ENCODE measurements around the gene C2CD5. TPM values are rescaled to one million over a fixed set of nuclear protein-coding genes. Genes with fewer than 3 reads are reported as not detected.
A peak's percentile ranks its signal among the peaks of the same experiment; 100 is the strongest.

C2CD5 gene
- total and polyA plus RNA-seq, 2 of the 13 experiments (the other 11 are each of a cell fraction or from before 2014, with no cell fraction given), result 12.6 to 14.6 TPM

GRCh38 chr12:22544038-22544979 is at the start of gene C2CD5 (continued):
- TF ChIP-seq CHCHD3 (CRISPR knock-in tag; IDR thresholded peaks at IDR 0.05) (no peak), SNAPC4 (CRISPR knock-in tag; IDR thresholded peaks at IDR 0.05) (peak; percentile 67; the same call in 1 of the 2 replicates), SKI (IDR thresholded peaks at IDR 0.05; ENCODE audit: partially characterized antibody) (peak; percentile 56), SRSF4 (IDR thresholded peaks at IDR 0.05; ENCODE audit: low read depth, low read length, poor library complexity, severe bottlenecking) (no peak), HOXA5 (CRISPR knock-in tag; IDR thresholded peaks at IDR 0.05) (peak; percentile 89; the same call in 1 of the 2 replicates), RAD21 (CRISPR knock-in tag; IDR thresholded peaks at IDR 0.05) (peak; percentile 30; the same call in 1 of the 2 replicates), THRA (CRISPR knock-in tag; IDR thresholded peaks at IDR 0.05; ENCODE audit: borderline replicate concordance) (peak; percentile 34), ZNF841 (CRISPR knock-in tag; IDR thresholded peaks at IDR 0.05; ENCODE audit: borderline replicate concordance) (no peak), NR2C2 (CRISPR knock-in tag; IDR thresholded peaks at IDR 0.05; ENCODE audit: borderline replicate concordance) (no peak), FOXO4 (CRISPR knock-in tag; conservative IDR thresholded peaks at IDR 0.05) (no peak), POLR2G (IDR thresholded peaks at IDR 0.05; ENCODE audit: low read depth, low read length) (peak; percentile 95), TMF1 (CRISPR knock-in tag; IDR thresholded peaks at IDR 0.05; ENCODE audit: low read depth) (0 out of 2 replicates have a peak, but pooled peaks have one; percentile 23), HNRNPUL1 (IDR thresholded peaks at IDR 0.05; ENCODE audit: low read depth, low read length) (no peak), EHMT2 (IDR thresholded peaks at IDR 0.05; ENCODE audit: borderline replicate concordance, low read depth, low read length) (no peak; the same call in 1 of the 2 replicates), ATAD3A (CRISPR knock-in tag; IDR thresholded peaks at IDR 0.05) (no peak), TBX3 (IDR thresholded peaks at IDR 0.05; ENCODE audit: borderline replicate concordance) (peak; percentile 32; the same call in 1 of the 2 replicates)
